Naive B cell (primary cell): ENCODE measurements around the gene DSCAML1. TPM values are rescaled to one million over a fixed set of nuclear protein-coding genes. Genes with fewer than 3 reads are reported as not detected.
A peak's percentile ranks its signal among the peaks of the same experiment; 100 is the strongest.

ENCODE experiments used
- ATAC-seq, 2 donors: fragments of 150-1000 bp; cut with Tn5 transposase; 2 replicates each; pipeline ENCODE4 v1.10.0; 2021; ENCODE audit warnings: low read depth in 2 of 2, mild to moderate bottlenecking in 2 of 2, moderate library complexity in 2 of 2
- DNase-seq: peaks from one replicate; pipeline ENCODE4 v3.0.0; 2022
- H3K27ac Mint-ChIP-seq, 6 donors: one replicate each; pipeline ENCODE4 v1.8.0; 2020 to 2022; ENCODE audit warnings: mild to moderate bottlenecking in 6 of 6, mixed read lengths in 6 of 6, moderate library complexity in 5 of 6, inconsistent platforms in 2 of 6
- H3K27me3 Mint-ChIP-seq, 3 donors: one replicate each; pipeline ENCODE4 v1.8.0; 2021 to 2022; ENCODE audit warnings: mixed read lengths in 3 of 3, mild to moderate bottlenecking in 1 of 3
- H3K36me3 Mint-ChIP-seq, 2 donors: one replicate each; pipeline ENCODE4 v1.8.0; 2020 to 2022; ENCODE audit warnings: mixed read lengths in 2 of 2, inconsistent platforms in 1 of 2, mild to moderate bottlenecking in 1 of 2
- H3K4me1 Mint-ChIP-seq, 3 donors: one replicate each; pipeline ENCODE4 v1.8.0; 2020 to 2022; ENCODE audit warnings: mixed read lengths in 3 of 3, inconsistent platforms in 1 of 3, mild to moderate bottlenecking in 1 of 3, moderate library complexity in 1 of 3
- H3K4me3 Mint-ChIP-seq, 8 donors: one replicate each; pipeline ENCODE4 v1.8.0; 2020 to 2022; ENCODE audit warnings: mild to moderate bottlenecking in 8 of 8, mixed read lengths in 8 of 8, moderate library complexity in 8 of 8, inconsistent platforms in 2 of 8
- H3K9me3 Mint-ChIP-seq, 7 donors: one replicate each; pipeline ENCODE4 v1.8.0; 2020 to 2022; ENCODE audit warnings: mixed read lengths in 7 of 7, mild to moderate bottlenecking in 5 of 7, inconsistent platforms in 2 of 7, moderate library complexity in 1 of 7
- polyA plus RNA-seq, 6 donors: library from polyadenylated mRNA; unstranded; fragments of 300-500 nt; fragmentation: Illumina TruSeq; gene quantifications; one replicate each; pipeline ENCODE4 v1.2.3, GENCODE V29; 2021; ENCODE audit warnings: low read depth in 6 of 6

Gene DSCAML1
- polyA plus RNA-seq, 6 donors from 2014 or later: 0.03 to 0.25 (median 0.11) TPM; not detected in 3

- ATAC-seq (no peak), DNase-seq (no peak)
- Mint-ChIP-seq H3K36me3 (peaks cover 0 to 11% of the 10 kb centered on the region in 2 donors), H3K27me3 (peaks cover 6 to 12% (median 11%) of the 10 kb centered on the region in 3 donors), H3K4me1 (peaks cover 0 to 4% (median 0%) of the 10 kb centered on the region in 3 donors), H3K9me3 (peaks cover 0 to 6% (median 2%) of the 10 kb centered on the region in 7 donors), H3K4me3 (no peak overlapping the region), H3K27ac (no peak overlapping the region)
Observed at GRCh38 chr11:117640041-117640440, 157.0 kb downstream of the DSCAML1 start.

GRCh38 chr11:117639601-117640000 is 157.4 kb downstream of the DSCAML1 start:
- H3K9me3 Mint-ChIP-seq: peaks cover 0 to 6% (median 2%) of the 10 kb centered on the region in 7 donors
- H3K27ac Mint-ChIP-seq: no peak overlapping the region
- H3K27me3 Mint-ChIP-seq: peaks cover 6 to 11% (median 11%) of the 10 kb centered on the region in 3 donors
- DNase-seq (no peak), ATAC-seq (no peak)
- H3K36me3 Mint-ChIP-seq: peaks cover 0 to 11% of the 10 kb centered on the region in 2 donors
- H3K4me3 Mint-ChIP-seq: no peak overlapping the region
- peaks cover 0 to 4% (median 0%) of the 10 kb centered on the region in 3 donors for H3K4me1 Mint-ChIP-seq

GRCh38 chr11:117638911-117639543 is 158.0 kb downstream of the DSCAML1 start:
- ATAC-seq (no peak), DNase-seq (no peak)
- Mint-ChIP-seq H3K4me3 (no peak overlapping the region), H3K36me3 (peaks cover 0 to 11% of the 10 kb centered on the region in 2 donors), H3K27me3 (peaks cover 6 to 11% (median 6%) of the 10 kb centered on the region in 3 donors), H3K9me3 (peaks cover 0 to 6% (median 2%) of the 10 kb centered on the region in 7 donors), H3K27ac (no peak overlapping the region), H3K4me1 (peaks cover 0 to 4% (median 0%) of the 10 kb centered on the region in 3 donors)

- no peaks in the 10 kb centered on the region for H3K4me1 Mint-ChIP-seq
- no peak for DNase-seq
- H3K36me3 Mint-ChIP-seq: peaks cover 0 to 2% of the 10 kb centered on the region in 2 donors
- peak overlapping the region in 1 of 8 donors; percentile 42 for H3K4me3 Mint-ChIP-seq
- H3K9me3 Mint-ChIP-seq: peaks cover 0 to 6% (median 1%) of the 10 kb centered on the region in 7 donors
- no peak overlapping the region for H3K27ac Mint-ChIP-seq
- no peaks in the 10 kb centered on the region for H3K27me3 Mint-ChIP-seq
- ATAC-seq: no peak
Observed at GRCh38 chr11:117634756-117635603, 162.0 kb downstream of the DSCAML1 start.

- ATAC-seq (no peak), DNase-seq (no peak)
- Mint-ChIP-seq H3K27ac (peak overlapping the region in 1 of 6 donors; percentile 75), H3K9me3 (peaks cover 0 to 6% (median 1%) of the 10 kb centered on the region in 7 donors), H3K36me3 (no peaks in the 10 kb centered on the region), H3K4me1 (no peaks in the 10 kb centered on the region), H3K4me3 (no peak overlapping the region), H3K27me3 (peaks cover 0 to 6% (median 3%) of the 10 kb centered on the region in 3 donors)
Observed at GRCh38 chr11:117633976-117634755, 162.8 kb downstream of the DSCAML1 start.

GRCh38 chr11:117633186-117633754 is 163.7 kb downstream of the DSCAML1 start:
- no peak overlapping the region for H3K4me3 Mint-ChIP-seq
- no peaks in the 10 kb centered on the region for H3K4me1 Mint-ChIP-seq
- peaks cover 0 to 5% (median 0%) of the 10 kb centered on the region in 7 donors for H3K9me3 Mint-ChIP-seq
- peak overlapping the region in 1 of 6 donors; percentile 9 for H3K27ac Mint-ChIP-seq
- H3K27me3 Mint-ChIP-seq: peaks cover 0 to 8% (median 5%) of the 10 kb centered on the region in 3 donors
- no peak for DNase-seq
- ATAC-seq: no peak
- no peaks in the 10 kb centered on the region for H3K36me3 Mint-ChIP-seq

GRCh38 chr11:117632306-117632705 is 164.7 kb downstream of the DSCAML1 start:
- Mint-ChIP-seq H3K27ac (peak overlapping the region in 1 of 6 donors; percentile 59), H3K4me3 (no peak overlapping the region), H3K27me3 (peaks cover 3 to 14% (median 5%) of the 10 kb centered on the region in 3 donors), H3K36me3 (no peaks in the 10 kb centered on the region), H3K4me1 (no peaks in the 10 kb centered on the region), H3K9me3 (peaks cover 0 to 1% (median 0%) of the 10 kb centered on the region in 7 donors)
- DNase-seq: no peak
- no peak for ATAC-seq

GRCh38 chr11:117631336-117632140 is 165.5 kb downstream of the DSCAML1 start:
- Mint-ChIP-seq H3K4me1 (no peaks in the 10 kb centered on the region), H3K36me3 (no peaks in the 10 kb centered on the region), H3K27me3 (peaks cover 5 to 18% (median 5%) of the 10 kb centered on the region in 3 donors), H3K27ac (no peak overlapping the region), H3K9me3 (peaks cover 0 to 1% (median 0%) of the 10 kb centered on the region in 7 donors), H3K4me3 (no peak overlapping the region)
- no peak for DNase-seq
- ATAC-seq: no peak

- peaks cover 5 to 18% (median 5%) of the 10 kb centered on the region in 3 donors for H3K27me3 Mint-ChIP-seq
- H3K4me1 Mint-ChIP-seq: no peaks in the 10 kb centered on the region
- no peaks in the 10 kb centered on the region for H3K36me3 Mint-ChIP-seq
- ATAC-seq (no peak), DNase-seq (no peak)
- no peak overlapping the region for H3K27ac Mint-ChIP-seq
- H3K4me3 Mint-ChIP-seq: no peak overlapping the region
- H3K9me3 Mint-ChIP-seq: peaks cover 0 to 1% (median 0%) of the 10 kb centered on the region in 7 donors
Observed at GRCh38 chr11:117629891-117630538, 167.0 kb downstream of the DSCAML1 start.

- H3K4me1 Mint-ChIP-seq: no peaks in the 10 kb centered on the region
- H3K9me3 Mint-ChIP-seq: peaks cover 0 to 1% (median 0%) of the 10 kb centered on the region in 7 donors
- no peak overlapping the region for H3K4me3 Mint-ChIP-seq
- peaks cover 5 to 18% (median 9%) of the 10 kb centered on the region in 3 donors for H3K27me3 Mint-ChIP-seq
- peak overlapping the region in 1 of 6 donors; percentile 49 for H3K27ac Mint-ChIP-seq
- DNase-seq: no peak
- no peaks in the 10 kb centered on the region for H3K36me3 Mint-ChIP-seq
- no peak for ATAC-seq
Observed at GRCh38 chr11:117629146-117629545, 167.9 kb downstream of the DSCAML1 start.

- peaks cover 0 to 4% (median 0%) of the 10 kb centered on the region in 7 donors for H3K9me3 Mint-ChIP-seq
Observed at GRCh38 chr11:117627259-117627658, 169.8 kb downstream of the DSCAML1 start.

GRCh38 chr11:117626576-117626975 is 170.4 kb downstream of the DSCAML1 start:
- peaks cover 5 to 18% (median 9%) of the 10 kb centered on the region in 3 donors for H3K27me3 Mint-ChIP-seq
- DNase-seq (no peak), ATAC-seq (no peak)
- peaks cover 0 to under 1% of the 10 kb centered on the region in 2 donors for H3K36me3 Mint-ChIP-seq
- no peaks in the 10 kb centered on the region for H3K4me1 Mint-ChIP-seq
- peaks cover under 1 to 5% (median 3%) of the 10 kb centered on the region in 7 donors for H3K9me3 Mint-ChIP-seq
- no peak overlapping the region for H3K4me3 Mint-ChIP-seq
- H3K27ac Mint-ChIP-seq: no peak overlapping the region

More at GRCh38 chr11:117627259-117627658, 169.8 kb downstream of the DSCAML1 start:
- no peak for DNase-seq
- no peak for ATAC-seq
- Mint-ChIP-seq H3K4me1 (no peaks in the 10 kb centered on the region), H3K27me3 (peaks cover 5 to 18% (median 9%) of the 10 kb centered on the region in 3 donors), H3K4me3 (no peak overlapping the region), H3K27ac (no peak overlapping the region), H3K36me3 (no peaks in the 10 kb centered on the region)
